Stimulated activated effector memory CD8-positive, alpha-beta T cell treated with anti-CD3 and anti-CD28 coated beads, Interleukin-12 subunit alpha, Interleukin-12 subunit beta, amount 100 ng/mL, for 72 hours (primary cell): Measurements from ENCODE around the gene LRRK1.
A peak's percentile ranks its signal among the peaks of the same experiment; 100 is the strongest.

ENCODE experiments used
- ATAC-seq: fragments of 150-1000 bp; cut with Tn5 transposase; 2 replicates; pipeline ENCODE4 v1.10.0; 2021
- DNase-seq, 2 donors: peaks; one replicate each; pipeline ENCODE4 v3.0.0; 2021 to 2022; ENCODE audit warnings: low spot score in 2 of 2
- H3K27ac Mint-ChIP-seq: one replicate; pipeline ENCODE4 v1.8.0; 2022; ENCODE audit warnings: mild to moderate bottlenecking, mixed read lengths
- H3K36me3 Mint-ChIP-seq: one replicate; pipeline ENCODE4 v1.8.0; 2022; ENCODE audit warnings: mild to moderate bottlenecking, mixed read lengths
- H3K4me1 Mint-ChIP-seq: one replicate; pipeline ENCODE4 v1.8.0; 2022; ENCODE audit warnings: mixed read lengths
- H3K4me3 Mint-ChIP-seq: one replicate; pipeline ENCODE4 v1.8.0; 2022; ENCODE audit warnings: mild to moderate bottlenecking, mixed read lengths
- H3K9me3 Mint-ChIP-seq: one replicate; pipeline ENCODE4 v1.8.0; 2022; ENCODE audit warnings: mixed read lengths

The LRRK1 gene

DNA sequence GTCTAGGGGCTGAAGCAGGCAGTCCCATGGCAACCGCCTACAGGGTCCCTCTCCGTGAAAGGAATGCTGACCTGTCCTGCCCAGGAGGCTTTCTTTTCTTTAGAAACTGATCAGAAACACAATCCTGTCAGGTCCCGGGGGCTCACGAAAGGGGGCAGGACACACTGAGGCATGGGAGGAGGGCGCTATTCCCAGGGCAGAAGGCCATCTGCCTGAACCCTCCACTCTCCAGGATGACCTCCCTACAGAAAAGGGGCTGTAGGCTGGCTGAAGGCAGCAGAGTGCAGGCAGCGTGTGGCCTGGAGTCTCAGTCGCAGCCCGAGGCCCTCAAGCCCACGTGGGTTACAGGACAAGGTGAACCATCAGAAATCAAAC lies 18.4 kb upstream of the LRRK1 start:
- H3K4me3 Mint-ChIP-seq, result no peak overlapping the region
- DNase-seq (no peak), ATAC-seq (no peak)
- H3K4me1 Mint-ChIP-seq, result no peaks in the 10 kb centered on the region
- no peaks in the 10 kb centered on the region for H3K9me3 Mint-ChIP-seq
- H3K36me3 Mint-ChIP-seq, result no peaks in the 10 kb centered on the region
- H3K27ac Mint-ChIP-seq, result no peak overlapping the region

DNA sequence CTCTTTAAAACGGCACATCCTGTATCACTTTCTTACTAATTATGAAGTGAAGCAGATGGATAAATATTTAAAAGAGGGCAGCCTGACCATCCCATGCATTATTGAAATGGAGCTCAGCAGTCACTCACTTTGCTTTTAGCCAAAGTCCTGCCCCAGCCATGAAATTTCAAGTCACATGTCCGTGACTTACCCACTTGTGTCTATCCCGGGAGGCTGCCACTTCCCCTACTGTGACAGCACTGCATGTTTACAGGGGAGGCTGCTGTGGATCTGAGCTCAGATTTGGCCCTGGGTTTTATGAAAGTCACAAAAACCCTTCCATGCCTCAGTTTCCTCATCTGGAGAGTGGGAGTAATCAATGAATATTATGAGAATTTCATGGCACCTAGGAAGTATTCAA lies 17.9 kb upstream of the LRRK1 start:
- no peaks in the 10 kb centered on the region for H3K4me1 Mint-ChIP-seq
- H3K4me3 Mint-ChIP-seq, result no peak overlapping the region
- ATAC-seq (no peak), DNase-seq (no peak)
- H3K36me3 Mint-ChIP-seq, result no peaks in the 10 kb centered on the region
- H3K9me3 Mint-ChIP-seq, result no peaks in the 10 kb centered on the region
- no peak overlapping the region for H3K27ac Mint-ChIP-seq

- Mint-ChIP-seq H3K9me3 (no peaks in the 10 kb centered on the region), H3K4me3 (no peak overlapping the region), H3K27ac (no peak overlapping the region), H3K4me1 (no peaks in the 10 kb centered on the region), H3K36me3 (no peaks in the 10 kb centered on the region)
- ATAC-seq (no peak), DNase-seq (no peak)
Measured at GRCh38 chr15:100901702-100902435, 17.3 kb upstream of the LRRK1 start.

- Mint-ChIP-seq H3K4me3 (no peak overlapping the region), H3K27ac (no peak overlapping the region), H3K4me1 (no peaks in the 10 kb centered on the region), H3K36me3 (no peaks in the 10 kb centered on the region), H3K9me3 (no peaks in the 10 kb centered on the region)
- DNase-seq (no peak), ATAC-seq (no peak)
Measured at GRCh38 chr15:100902436-100903167, 16.6 kb upstream of the LRRK1 start.

GRCh38 chr15:100903168-100903554 lies 16.0 kb upstream of the LRRK1 start:
- Mint-ChIP-seq H3K9me3 (no peaks in the 10 kb centered on the region), H3K4me3 (no peak overlapping the region), H3K4me1 (no peaks in the 10 kb centered on the region), H3K27ac (no peak overlapping the region), H3K36me3 (no peaks in the 10 kb centered on the region)
- DNase-seq, result no peak
- no peak for ATAC-seq

DNA sequence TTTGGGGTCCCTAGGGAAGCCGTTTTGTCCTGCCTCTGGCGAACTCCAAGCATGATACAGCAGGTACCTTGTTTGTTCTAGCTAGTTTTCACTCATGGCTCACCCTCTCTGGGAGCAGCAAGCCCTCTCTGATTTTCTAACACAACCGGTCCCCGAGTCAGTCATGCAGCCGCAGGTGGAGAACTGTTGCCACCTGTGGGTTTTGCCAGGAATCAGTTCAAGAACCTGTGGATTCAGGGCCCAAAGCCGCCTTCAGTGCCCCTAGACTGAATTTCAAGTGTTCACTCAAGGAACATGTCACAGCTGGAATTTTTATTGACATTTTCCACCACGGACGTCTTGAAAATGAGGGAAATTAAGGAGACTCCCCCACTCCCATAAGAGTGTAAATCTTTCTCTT lies 13.3 kb upstream of the LRRK1 start:
- no peak for ATAC-seq

GRCh38 chr15:100908466-100908865 lies 10.7 kb upstream of the LRRK1 start:
- DNase-seq, result no peak
- no peak overlapping the region for H3K4me3 Mint-ChIP-seq
- H3K9me3 Mint-ChIP-seq, result no peaks in the 10 kb centered on the region
- no peak for ATAC-seq
- H3K36me3 Mint-ChIP-seq, result no peaks in the 10 kb centered on the region
- H3K4me1 Mint-ChIP-seq, result no peaks in the 10 kb centered on the region
- no peak overlapping the region for H3K27ac Mint-ChIP-seq

More for the DNA sequence above, 13.3 kb upstream of the LRRK1 start:
- Mint-ChIP-seq H3K4me3 (no peak overlapping the region), H3K9me3 (no peaks in the 10 kb centered on the region), H3K27ac (no peak overlapping the region), H3K36me3 (no peaks in the 10 kb centered on the region), H3K4me1 (no peaks in the 10 kb centered on the region)
- no peak for DNase-seq

GRCh38 chr15:100909565-100909964 lies 9.6 kb upstream of the LRRK1 start:
- no peak for ATAC-seq
- Mint-ChIP-seq H3K9me3 (no peaks in the 10 kb centered on the region), H3K4me1 (no peaks in the 10 kb centered on the region)

DNA sequence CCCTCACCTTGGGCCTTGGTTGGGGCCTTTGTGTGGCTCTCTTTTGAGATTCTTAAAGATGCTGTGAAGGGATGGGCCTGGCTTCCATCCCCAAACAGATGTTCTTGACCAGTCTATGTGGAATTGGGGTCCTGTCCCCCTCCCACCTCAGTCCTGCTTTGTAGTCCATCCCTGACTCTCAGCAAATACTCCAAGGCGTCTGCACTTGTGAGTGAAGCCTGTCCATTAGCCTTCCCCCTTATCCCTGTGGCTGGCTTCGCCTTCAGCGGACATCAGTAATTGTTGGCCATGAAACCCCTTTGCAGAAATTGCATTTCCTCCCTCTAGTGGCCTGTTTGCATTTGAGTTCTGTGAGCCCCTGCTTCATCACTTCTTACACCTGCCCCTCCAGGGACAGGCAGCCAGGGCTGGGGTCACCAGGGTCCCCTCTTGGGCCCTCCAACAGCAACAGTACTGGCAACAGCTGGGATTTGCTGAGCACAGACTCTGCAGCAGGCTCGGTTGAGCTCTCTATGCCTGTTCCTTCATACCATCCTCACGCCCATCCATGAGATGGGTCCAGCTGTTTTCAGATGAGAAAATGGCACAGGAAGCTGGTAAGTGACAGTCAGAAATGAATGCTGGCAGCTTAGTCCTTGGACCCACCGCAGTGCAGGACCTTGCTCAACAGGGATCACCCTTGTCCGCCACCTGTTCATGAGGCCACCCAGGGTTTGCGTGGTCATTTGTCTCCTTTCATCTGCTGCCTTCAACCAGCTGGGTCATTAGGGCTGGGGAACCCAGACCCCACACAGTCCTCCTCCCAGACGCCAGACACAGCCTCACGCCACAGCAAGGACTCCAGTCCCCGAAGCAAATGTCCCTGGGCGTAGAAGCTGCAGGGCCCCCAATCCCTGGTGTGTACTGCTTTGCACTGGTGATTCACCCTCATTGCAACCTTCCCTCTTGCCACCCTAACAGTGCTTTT lies 8.9 kb upstream of the LRRK1 start:
- Mint-ChIP-seq H3K4me1 (no peaks in the 10 kb centered on the region), H3K27ac (no peak overlapping the region), H3K4me3 (no peak overlapping the region), H3K9me3 (no peaks in the 10 kb centered on the region), H3K36me3 (no peaks in the 10 kb centered on the region)
- ATAC-seq (no peak), DNase-seq (no peak)

More at GRCh38 chr15:100909565-100909964, 9.6 kb upstream of the LRRK1 start:
- H3K36me3 Mint-ChIP-seq, result no peaks in the 10 kb centered on the region
- no peak overlapping the region for H3K27ac Mint-ChIP-seq
- DNase-seq, result no peak
- no peak overlapping the region for H3K4me3 Mint-ChIP-seq

DNA sequence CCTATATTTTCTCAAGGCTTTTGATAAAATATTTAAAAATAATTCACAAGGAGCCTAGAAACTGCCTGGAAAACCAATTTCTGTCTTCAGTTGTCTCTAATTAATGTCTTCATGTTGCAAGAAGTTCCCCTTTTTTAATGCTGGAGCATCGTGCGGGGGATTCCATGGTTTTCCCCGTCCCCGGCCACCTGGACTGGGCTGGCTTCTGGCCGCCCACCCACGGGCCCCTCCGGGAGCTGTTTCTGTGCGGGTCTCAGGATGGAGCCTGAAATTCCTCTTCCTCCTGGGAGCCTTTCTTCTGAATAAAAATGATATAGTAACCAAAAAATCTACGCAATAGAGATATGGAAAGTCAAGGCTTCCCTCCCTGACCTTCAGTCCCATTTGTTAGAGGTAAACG lies 8.1 kb upstream of the LRRK1 start:
- no peaks in the 10 kb centered on the region for H3K9me3 Mint-ChIP-seq
- no peak overlapping the region for H3K27ac Mint-ChIP-seq
- no peaks in the 10 kb centered on the region for H3K4me1 Mint-ChIP-seq
- no peak overlapping the region for H3K4me3 Mint-ChIP-seq
- H3K36me3 Mint-ChIP-seq, result no peaks in the 10 kb centered on the region
- ATAC-seq, result no peak
- no peak for DNase-seq

DNA sequence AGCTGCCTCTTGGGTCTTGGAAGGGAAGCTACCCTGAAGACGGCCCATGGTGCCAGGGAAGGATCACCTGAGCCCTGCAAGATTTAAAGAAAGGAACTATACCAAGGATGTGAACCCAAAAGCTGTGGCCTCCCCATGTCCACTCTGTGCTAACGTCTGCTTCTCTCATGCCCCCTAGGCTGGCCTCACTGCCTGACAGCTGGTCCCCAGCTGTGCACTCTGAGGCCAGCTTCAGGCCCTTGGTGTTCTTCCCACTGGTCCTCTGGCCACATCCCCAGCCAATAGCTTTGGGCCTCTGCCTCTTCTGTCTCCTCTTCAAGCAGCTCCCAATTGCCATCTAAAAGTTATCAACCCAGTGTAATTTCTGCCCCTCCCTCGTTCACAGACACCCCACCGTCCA lies 5.2 kb upstream of the LRRK1 start:
- no peaks in the 10 kb centered on the region for H3K36me3 Mint-ChIP-seq
- ATAC-seq, result no peak
- H3K27ac Mint-ChIP-seq, result no peak overlapping the region
- no peaks in the 10 kb centered on the region for H3K9me3 Mint-ChIP-seq
- no peak overlapping the region for H3K4me3 Mint-ChIP-seq
- DNase-seq, result no peak
- H3K4me1 Mint-ChIP-seq, result peaks cover 9% of the 10 kb centered on the region

DNA sequence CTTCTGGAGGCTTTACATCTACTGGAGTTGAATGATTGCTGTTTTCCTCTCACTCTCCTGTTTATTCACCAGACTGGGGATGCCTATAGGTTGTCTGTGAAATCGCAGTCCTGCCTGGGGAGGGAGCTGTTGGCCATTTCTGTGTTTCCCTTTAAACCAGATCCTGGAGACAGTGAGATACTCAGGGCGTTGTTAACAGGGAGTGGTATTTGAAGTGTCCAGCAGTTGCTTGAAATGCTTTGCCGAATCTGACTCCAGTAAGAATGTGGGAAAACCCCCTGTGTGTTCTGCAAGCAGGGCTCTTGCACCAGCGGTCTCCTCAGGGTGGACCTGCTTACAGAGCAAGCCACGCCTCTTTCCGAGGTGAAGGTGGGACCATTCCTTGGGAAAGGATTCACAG lies 4.3 kb upstream of the LRRK1 start:
- DNase-seq (no peak), ATAC-seq (no peak)
- Mint-ChIP-seq H3K9me3 (no peaks in the 10 kb centered on the region), H3K4me1 (peaks cover 9% of the 10 kb centered on the region), H3K36me3 (no peaks in the 10 kb centered on the region), H3K4me3 (no peak overlapping the region), H3K27ac (no peak overlapping the region)

DNA sequence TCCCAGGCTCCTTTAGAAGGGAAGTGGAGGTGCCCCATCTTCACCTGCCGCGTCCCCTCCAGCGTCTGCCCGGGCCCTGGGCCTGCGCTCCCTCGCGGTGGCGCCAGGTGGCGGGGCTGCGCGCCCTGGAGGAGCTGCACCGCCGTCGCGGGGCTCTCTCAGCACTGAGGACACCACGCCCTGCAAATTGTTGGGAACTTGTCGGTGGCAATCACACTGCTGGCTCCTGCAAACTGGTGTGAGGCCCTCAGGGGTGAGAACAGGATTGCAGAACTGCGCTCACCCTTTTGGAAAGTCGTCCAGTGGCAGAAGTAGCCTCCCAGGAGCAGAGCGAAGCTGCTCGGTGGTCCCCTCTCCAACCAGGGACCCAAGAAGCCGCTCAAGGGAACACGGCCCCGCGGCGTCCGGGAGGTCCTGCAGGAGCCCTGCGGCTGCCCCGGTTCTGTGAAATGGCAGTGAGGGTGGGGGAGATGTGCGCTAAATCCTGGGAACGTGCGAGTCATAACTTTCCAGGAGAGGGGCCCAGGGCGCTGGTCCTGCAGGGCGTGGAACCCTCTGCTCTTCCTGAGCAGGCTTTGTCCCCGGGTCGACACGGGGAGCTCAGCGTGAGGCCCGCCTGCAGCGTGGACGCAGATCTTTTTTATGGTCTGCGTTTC lies 995 bp upstream of the LRRK1 start:
- Mint-ChIP-seq H3K4me3 (peak overlapping the region; percentile 72), H3K27ac (no peak overlapping the region), H3K36me3 (no peaks in the 10 kb centered on the region), H3K9me3 (no peaks in the 10 kb centered on the region), H3K4me1 (peaks cover 15% of the 10 kb centered on the region)
- ATAC-seq (peak; percentile 91), DNase-seq (peak; percentile 65 to 86)

DNA sequence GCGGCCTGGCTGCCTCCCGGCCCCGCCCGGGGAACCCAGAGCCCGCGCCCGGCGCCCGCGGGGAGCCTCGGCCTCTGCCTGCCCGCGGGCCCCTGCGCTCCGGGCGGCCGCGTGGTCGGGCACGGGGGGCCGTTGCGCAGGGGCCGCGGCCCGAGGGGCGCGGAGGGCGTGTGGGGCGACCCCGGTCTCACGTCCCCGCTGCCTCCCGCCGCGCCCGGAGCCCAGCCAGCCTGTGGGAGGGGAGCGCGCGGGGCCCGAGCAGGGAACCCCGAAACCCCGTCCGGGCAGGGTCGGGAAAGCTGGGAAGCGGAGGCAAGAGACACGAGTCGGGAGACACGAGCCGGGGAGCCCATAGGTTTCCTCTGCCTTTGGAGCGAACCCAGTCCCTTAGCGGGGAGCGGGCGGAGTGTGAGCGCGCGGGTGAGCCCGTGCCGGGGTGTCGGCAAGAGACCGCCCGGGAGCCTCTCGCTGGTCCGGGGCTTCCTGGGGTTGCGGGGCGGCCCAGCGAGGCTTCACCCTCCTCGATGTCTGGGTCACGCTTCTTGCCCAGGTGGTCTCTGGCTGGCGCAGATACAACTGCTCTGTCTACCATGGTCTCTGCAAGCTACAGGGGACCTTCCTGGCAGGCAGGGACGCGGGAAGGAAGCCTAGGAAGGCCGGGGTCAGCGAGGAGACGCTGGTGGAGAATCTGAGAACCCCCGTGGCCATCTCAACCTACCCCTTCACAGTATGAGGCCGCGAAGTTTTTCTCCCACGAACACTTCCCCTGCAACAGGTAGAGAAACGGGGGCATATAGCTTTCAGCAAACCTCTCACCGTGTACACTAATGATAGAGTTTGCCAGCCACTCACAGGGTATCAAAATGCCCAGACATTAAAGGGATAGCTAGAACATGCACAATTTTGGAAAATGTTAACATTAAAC lies 586 bp downstream of the LRRK1 start:
- Mint-ChIP-seq H3K36me3 (no peaks in the 10 kb centered on the region), H3K4me3 (peak overlapping the region; percentile 44), H3K4me1 (peaks cover 15% of the 10 kb centered on the region), H3K9me3 (no peaks in the 10 kb centered on the region), H3K27ac (no peak overlapping the region)
- ATAC-seq (peak; percentile 31), DNase-seq (peak in 1 of 2 donors; percentile 57)
